Right ventricle myocardium inferior (tissue), 1 donor: ENCODE measurements around the gene SORCS2. TPM values are rescaled to one million over a fixed set of nuclear protein-coding genes. Genes with fewer than 3 reads are reported as not detected.
A peak's percentile ranks its signal among the peaks of the same experiment; 100 is the strongest.

ENCODE experiments used
- ATAC-seq: fragments of 200-7000 bp; cut with Tn5 transposase; one replicate; pipeline ENCODE4 v1.9.1; 2020; ENCODE audit warnings: mild to moderate bottlenecking, moderate library complexity
- DNase-seq: peaks from one replicate; pipeline ENCODE4 v3.0.0; 2021; ENCODE audit errors: missing footprints
- intact Hi-C: fragments of 100-400 bp; cut with DNase I; formaldehyde crosslinking; loops from one replicate; pipeline ENCODE4 v1.11.0; 2022
- total RNA-seq: library from RNA; stranded (reverse); fragmentation: NEBNext Ultra II Directional; extraction: Animal tissue kit (Norgen Biotek cat#: 25700); gene quantifications from one replicate; pipeline ENCODE4 v1.2.1, GENCODE V29; 2021
- donor health status: DM: no; HTN: yes; CAD: no; lungs with severe emphysema.

SORCS2 gene
- total RNA-seq, 1 donor from 2014 or later: 1.1 TPM

- intact Hi-C loops: no loop called here
- DNase-seq: no peak
- no peak for ATAC-seq
Measured at GRCh38 chr4:7195141-7195515, 2.8 kb downstream of the SORCS2 start.

GRCh38 chr4:7195546-7196287 lies 3.4 kb downstream of the SORCS2 start:
- DNase-seq: no peak
- intact Hi-C loops: no loop called here
- no peak for ATAC-seq

DNA sequence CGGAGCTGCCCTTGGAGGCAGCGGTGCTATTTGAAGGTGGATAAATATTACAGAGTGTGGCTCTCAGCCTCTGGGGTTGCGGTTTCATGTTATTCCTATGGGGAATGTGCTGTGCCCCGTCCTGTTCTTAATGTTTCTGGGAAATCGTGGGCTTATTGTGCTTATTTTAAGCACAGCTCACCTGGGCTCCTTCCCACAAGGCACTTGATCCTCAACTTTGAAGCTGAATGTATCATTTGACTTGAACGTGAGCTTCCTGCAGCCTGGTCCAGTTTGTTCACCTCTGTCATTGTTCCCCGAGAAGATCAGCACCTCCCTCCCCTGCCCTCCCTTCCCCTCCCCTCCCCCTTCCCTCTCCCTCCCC lies 3.9 kb downstream of the SORCS2 start:
- ATAC-seq (no peak), DNase-seq (no peak)
- intact Hi-C loops: no loop called here

- intact Hi-C loops: no loop called here
- DNase-seq: no peak
- ATAC-seq: no peak
Measured at GRCh38 chr4:7196736-7197135, 4.4 kb downstream of the SORCS2 start.

GRCh38 chr4:7197910-7198309 lies 5.6 kb downstream of the SORCS2 start:
- intact Hi-C loops: no loop called here
- no peak for ATAC-seq
- no peak for DNase-seq

- ATAC-seq (no peak), DNase-seq (no peak)
- intact Hi-C loops: no loop called here
Measured at GRCh38 chr4:7198440-7199128, 6.2 kb downstream of the SORCS2 start.

GRCh38 chr4:7199129-7199725 lies 6.9 kb downstream of the SORCS2 start:
- DNase-seq: no peak
- ATAC-seq: no peak
- intact Hi-C loops: no loop called here

GRCh38 chr4:7199771-7200441 lies 7.6 kb downstream of the SORCS2 start:
- intact Hi-C loops: no loop called here
- ATAC-seq (no peak), DNase-seq (no peak)

DNA sequence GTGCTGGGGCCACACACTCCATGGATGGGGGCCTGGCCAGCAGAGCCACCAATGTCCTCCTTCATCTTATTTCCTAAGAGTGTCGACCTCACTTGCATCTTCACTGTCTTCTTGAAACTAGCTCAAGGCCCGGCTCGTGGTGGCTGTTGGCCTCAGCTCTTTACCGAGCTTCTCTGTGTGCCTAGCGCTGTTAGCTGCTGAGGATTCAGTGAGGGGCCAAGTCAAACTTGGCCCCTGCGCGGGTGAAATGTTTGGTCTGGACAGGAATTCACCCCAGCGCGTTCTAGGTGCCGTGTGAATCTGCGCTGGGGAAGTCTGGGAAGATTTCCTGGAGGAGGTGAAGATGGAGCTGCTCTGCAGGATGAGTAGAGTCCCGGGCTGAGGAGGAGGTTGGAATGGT lies 8.5 kb downstream of the SORCS2 start:
- ATAC-seq: no peak
- no peak for DNase-seq
- intact Hi-C loops: no loop called here

- DNase-seq (no peak), ATAC-seq (no peak)
- intact Hi-C loops: no loop called here
Measured at GRCh38 chr4:7201420-7202305, 9.3 kb downstream of the SORCS2 start.

- DNase-seq (no peak), ATAC-seq (no peak)
- intact Hi-C loops: no loop called here
Measured at GRCh38 chr4:7202411-7202810, 10.1 kb downstream of the SORCS2 start.

DNA sequence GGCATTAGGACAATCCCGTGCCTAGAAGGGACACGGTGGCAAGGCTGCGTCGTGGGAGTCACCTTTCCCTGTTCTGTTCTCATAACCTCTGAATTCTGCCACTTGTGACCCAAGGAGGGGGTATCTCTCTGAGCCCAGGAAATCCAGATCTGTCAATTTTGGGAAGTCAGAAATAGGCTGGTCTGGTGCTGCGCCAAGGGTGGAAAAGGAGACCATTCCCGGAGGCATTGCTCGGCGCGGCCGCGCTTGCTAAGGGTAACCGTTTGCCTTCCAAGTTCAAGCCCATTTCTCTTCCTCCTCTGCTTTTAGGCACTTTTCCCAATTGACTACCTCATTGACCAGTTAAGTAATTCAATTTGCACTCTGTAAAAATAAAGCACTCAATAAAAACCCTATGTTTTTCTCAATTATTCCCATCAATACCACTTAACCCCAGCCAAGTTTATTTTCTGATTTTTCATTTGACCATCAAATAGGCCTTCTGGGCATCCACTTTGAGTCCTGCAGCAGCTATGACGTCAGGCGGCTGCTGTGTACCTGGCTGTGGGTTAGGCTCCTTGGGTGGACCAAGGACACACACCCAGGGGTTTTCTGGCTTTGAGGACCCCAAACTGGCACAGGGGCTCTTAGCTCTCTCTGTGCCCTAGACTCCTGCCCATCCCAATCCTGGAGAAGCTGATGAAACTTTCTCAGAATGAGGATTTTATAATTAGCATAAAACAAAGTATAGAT lies 12.5 kb downstream of the SORCS2 start:
- intact Hi-C loops: loop anchor here (5.0 kb wide), 1 partner anchor 37 kb away; no protein-coding TSS in a partner anchor

DNA sequence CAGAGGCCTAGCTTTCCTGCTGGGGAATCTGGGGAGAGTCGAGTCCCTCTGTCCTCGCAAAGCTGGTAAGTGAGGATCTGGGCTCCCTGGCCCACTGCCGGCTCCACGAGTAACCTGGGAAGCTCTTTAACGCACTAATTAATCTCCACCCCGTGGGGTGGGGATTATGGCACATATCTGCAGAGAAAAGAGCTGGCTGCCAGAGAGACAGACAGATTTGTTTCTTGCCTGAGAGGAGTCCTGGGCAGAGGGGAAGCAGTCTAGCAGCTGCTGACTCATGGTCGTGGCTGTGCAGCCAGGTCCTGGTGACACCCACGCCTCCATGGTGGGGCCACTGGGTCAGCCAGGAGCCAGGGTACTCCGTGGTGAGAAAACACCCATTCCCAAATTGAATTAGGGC lies 14.0 kb downstream of the SORCS2 start:
- ATAC-seq (peak; percentile 57), DNase-seq (no peak)
- intact Hi-C loops: loop anchor here (2.0 to 5.0 kb wide), 2 partner anchors 36 to 50 kb away; no protein-coding TSS in a partner anchor

More for the DNA sequence above, 12.5 kb downstream of the SORCS2 start:
- DNase-seq (no peak), ATAC-seq (no peak)

- DNase-seq: peak; percentile 89
- intact Hi-C loops: loop anchor here (2.0 to 5.0 kb wide), 2 partner anchors 35 to 50 kb away; no protein-coding TSS in a partner anchor
Measured at GRCh38 chr4:7206911-7207567, 14.7 kb downstream of the SORCS2 start.

GRCh38 chr4:7207628-7208231 lies 15.4 kb downstream of the SORCS2 start:
- DNase-seq (no peak), ATAC-seq (no peak)
- intact Hi-C loops: loop anchor here (2.0 to 5.0 kb wide), 2 partner anchors 35 to 49 kb away; no protein-coding TSS in a partner anchor

More at GRCh38 chr4:7206911-7207567, 14.7 kb downstream of the SORCS2 start:
- ATAC-seq: peak; percentile 97

DNA sequence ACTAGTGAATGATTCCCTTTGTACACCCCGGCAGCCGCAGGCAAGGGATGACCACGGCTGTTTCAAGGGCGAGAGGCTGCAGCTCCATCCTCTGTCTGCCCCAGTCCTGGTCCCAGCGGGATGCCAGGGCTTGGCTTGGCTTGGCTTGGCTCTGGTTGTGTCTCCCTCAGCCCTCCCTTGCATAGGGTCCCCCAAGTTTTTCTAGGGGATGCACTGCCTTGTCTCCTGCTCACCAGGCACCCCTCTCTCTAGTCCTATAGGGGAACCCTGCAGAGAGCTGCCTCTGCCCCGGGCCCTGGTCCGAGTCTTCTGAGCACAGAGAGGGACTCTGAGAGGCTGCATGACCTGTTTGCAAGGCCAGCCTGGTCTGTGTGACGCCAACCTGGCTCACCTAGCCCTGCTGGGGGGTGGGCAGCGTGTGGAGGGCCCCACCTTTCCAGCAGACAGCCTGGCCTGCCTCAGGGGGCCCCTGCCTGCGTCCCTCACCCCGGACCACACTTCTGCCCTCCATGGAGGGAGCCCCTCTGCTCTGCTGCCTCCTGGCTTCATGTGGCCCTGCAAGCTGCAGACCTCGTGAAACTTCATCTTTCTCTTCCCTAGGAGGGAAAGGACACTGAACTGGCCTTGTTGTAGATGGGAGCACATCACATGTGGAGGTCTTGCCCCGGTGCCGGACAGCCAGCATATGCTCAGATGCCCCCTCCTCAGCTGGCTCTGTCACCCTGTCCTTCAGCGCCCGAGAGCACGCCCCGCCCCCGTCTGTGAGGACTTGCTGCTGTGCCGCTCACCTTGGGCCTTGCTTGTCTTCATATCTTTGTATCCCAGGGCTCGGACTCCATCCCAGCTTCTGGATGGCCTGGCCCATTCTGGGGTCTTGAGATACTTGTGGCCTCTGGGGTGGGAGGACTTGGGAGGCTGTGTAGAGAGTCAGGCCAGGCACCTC lies 16.4 kb downstream of the SORCS2 start:
- ATAC-seq (no peak), DNase-seq (no peak)
- intact Hi-C loops: loop anchor here (5.0 kb wide), 1 partner anchor 34 kb away; no protein-coding TSS in a partner anchor
